Smooth muscle cell (in vitro differentiated cells): Measurements from ENCODE around the gene L3HYPDH. TPM values are rescaled to one million over a fixed set of nuclear protein-coding genes. Genes with fewer than 3 reads are reported as not detected.

Experiments
- DNase-seq: peaks from one replicate; lab custom pipeline; 2025; ENCODE audit not compliant: unreplicated experiment; lab: John Stamatoyannopoulos, UW
- H2AFZ ChIP-seq: fragments of 200-600 bp; sonication (generic); 2 replicates; pipeline ENCODE4 v1.6.0; 2016; ENCODE audit warnings: antibody characterized with exemption, low read depth, mild to moderate bottlenecking
- H3F3A ChIP-seq: fragments of 200-600 bp; sonication (generic); 2 replicates; pipeline ENCODE4 v1.6.0; 2017; ENCODE audit warnings: antibody characterized with exemption, low read depth
- H3K27ac ChIP-seq: fragments of 200-600 bp; sonication (generic); 2 replicates; pipeline ENCODE4 v1.5.1; 2016; ENCODE audit warnings: low read depth, mild to moderate bottlenecking
- H3K27me3 ChIP-seq: fragments of 200-600 bp; sonication (generic); 2 replicates; pipeline ENCODE4 v1.6.1; 2016; ENCODE audit warnings: low read depth, mild to moderate bottlenecking
- H3K36me3 ChIP-seq: fragments of 200-600 bp; sonication (generic); 2 replicates; pipeline ENCODE4 v1.5.1; 2016; ENCODE audit warnings: low read depth
- H3K4me1 ChIP-seq: fragments of 200-600 bp; sonication (generic); 2 replicates; pipeline ENCODE4 v1.5.1; 2016; ENCODE audit warnings: low read depth
- H3K4me2 ChIP-seq: fragments of 200-600 bp; sonication (generic); 2 replicates; pipeline ENCODE4 v1.6.0; 2016; ENCODE audit warnings: mild to moderate bottlenecking
- H3K4me3 ChIP-seq: fragments of 200-600 bp; sonication (generic); 2 replicates; pipeline ENCODE4 v1.5.1; 2016; ENCODE audit warnings: mild to moderate bottlenecking
- H3K79me2 ChIP-seq: fragments of 200-600 bp; sonication (generic); 2 replicates; pipeline ENCODE4 v1.6.0; 2016; ENCODE audit warnings: low read depth, mild to moderate bottlenecking
- H3K9ac ChIP-seq: fragments of 200-600 bp; sonication (generic); 2 replicates; pipeline ENCODE4 v1.6.0; 2016; ENCODE audit warnings: low read depth
- H3K9me3 ChIP-seq: fragments of 200-600 bp; sonication (generic); replicated peaks from 2 replicates; pipeline ENCODE4 v1.5.1; 2016; ENCODE audit warnings: low read depth
- H4K20me1 ChIP-seq: fragments of 200-600 bp; sonication (generic); 2 replicates; pipeline ENCODE4 v1.6.0; 2016; ENCODE audit warnings: low read depth
- CTCF ChIP-seq: fragments of 200-600 bp; sonication (generic); IDR thresholded peaks from 2 replicates; pipeline ENCODE4 v1.5.1; 2017; ENCODE audit warnings: borderline replicate concordance, mild to moderate bottlenecking, antibody characterized with exemption; ENCODE audit not compliant: insufficient read depth, poor library complexity, severe bottlenecking
- WGBS: methylation state at CpG from one replicate; pipeline ENCODE4 v1.1.7; 2016; ENCODE audit warnings: low lambda C conversion rate; 5-methylcytosine and 5-hydroxymethylcytosine counted together
- polyA plus RNA-seq: library from polyadenylated mRNA; unstranded; fragments of >200 nt; fragmentation: Nextera tagmentation; extraction: Ambion mirVana; gene quantifications from 2 replicates; pipeline ENCODE4 v1.2.1, GENCODE V29; 2016
- total RNA-seq: library from RNA; depleted of rRNA; stranded (reverse); fragments of >200 nt; gene quantifications from 2 replicates; pipeline ENCODE4 v1.2.3, GENCODE V29; 2014

L3HYPDH gene
- total and polyA plus RNA-seq, 2 experiments from 2014 or later = 27.7 to 33.5 TPM

GRCh38 chr14:59484639-59485175 lies 499 bp upstream of the L3HYPDH start:
- peak overlapping the region; percentile 80 for H3K4me3 ChIP-seq
- H3K9me3 ChIP-seq = no peaks in the 10 kb centered on the region
- H3K27me3 ChIP-seq = no peaks in the 10 kb centered on the region
- H4K20me1 ChIP-seq = peaks cover 37% of the 10 kb centered on the region
- H3K4me1 ChIP-seq = peaks cover 15% of the 10 kb centered on the region
- peak overlapping the region; percentile 86 for H3K4me2 ChIP-seq
- H3K9ac ChIP-seq = peak overlapping the region; percentile 85
- peak overlapping the region; percentile 92 for H2AFZ ChIP-seq
- H3K79me2 ChIP-seq = peaks cover 63% of the 10 kb centered on the region
- no peaks in the 10 kb centered on the region for H3F3A ChIP-seq
- peaks cover 7% of the 10 kb centered on the region for H3K36me3 ChIP-seq
- WGBS = 0% methylated on average over 29 of the region's 32 CpGs
- peak overlapping the region; percentile 83 for H3K27ac ChIP-seq
- no peak for DNase-seq
- no peak for TF ChIP-seq CTCF

DNA sequence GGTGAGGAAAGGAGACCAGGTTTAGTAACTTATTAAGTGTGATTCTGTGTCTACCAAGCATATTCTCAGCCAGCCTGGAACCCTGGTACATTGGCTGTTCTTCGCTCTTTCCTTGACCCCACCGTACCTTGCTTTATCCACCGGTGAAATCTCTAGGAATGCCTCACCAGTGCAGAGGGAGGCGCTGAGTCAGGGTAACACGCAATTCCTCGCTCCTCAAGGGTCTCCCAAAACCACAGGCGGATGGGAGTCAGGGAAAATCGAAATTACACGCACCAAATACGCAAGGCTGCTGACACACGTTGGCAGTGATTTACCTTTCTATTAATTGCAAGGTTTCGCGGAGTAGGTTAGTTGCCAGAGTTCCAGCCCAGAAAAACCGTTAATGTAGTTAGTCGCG lies 845 bp downstream of the L3HYPDH start:
- Histone ChIP-seq H3K4me1 (peaks cover 15% of the 10 kb centered on the region), H4K20me1 (peaks cover 37% of the 10 kb centered on the region), H2AFZ (peak overlapping the region; percentile 69), H3K27me3 (no peaks in the 10 kb centered on the region), H3K9me3 (no peaks in the 10 kb centered on the region), H3F3A (no peaks in the 10 kb centered on the region), H3K79me2 (peaks cover 68% of the 10 kb centered on the region), H3K27ac (peak overlapping the region; percentile 83), H3K9ac (peak overlapping the region; percentile 76), H3K36me3 (peaks cover 4% of the 10 kb centered on the region), H3K4me3 (peak overlapping the region; percentile 80), H3K4me2 (peak overlapping the region; percentile 86)
- WGBS = 2% methylated on average over 16 of the region's 16 CpGs
- no peak for DNase-seq
- no peak for TF ChIP-seq CTCF

DNA sequence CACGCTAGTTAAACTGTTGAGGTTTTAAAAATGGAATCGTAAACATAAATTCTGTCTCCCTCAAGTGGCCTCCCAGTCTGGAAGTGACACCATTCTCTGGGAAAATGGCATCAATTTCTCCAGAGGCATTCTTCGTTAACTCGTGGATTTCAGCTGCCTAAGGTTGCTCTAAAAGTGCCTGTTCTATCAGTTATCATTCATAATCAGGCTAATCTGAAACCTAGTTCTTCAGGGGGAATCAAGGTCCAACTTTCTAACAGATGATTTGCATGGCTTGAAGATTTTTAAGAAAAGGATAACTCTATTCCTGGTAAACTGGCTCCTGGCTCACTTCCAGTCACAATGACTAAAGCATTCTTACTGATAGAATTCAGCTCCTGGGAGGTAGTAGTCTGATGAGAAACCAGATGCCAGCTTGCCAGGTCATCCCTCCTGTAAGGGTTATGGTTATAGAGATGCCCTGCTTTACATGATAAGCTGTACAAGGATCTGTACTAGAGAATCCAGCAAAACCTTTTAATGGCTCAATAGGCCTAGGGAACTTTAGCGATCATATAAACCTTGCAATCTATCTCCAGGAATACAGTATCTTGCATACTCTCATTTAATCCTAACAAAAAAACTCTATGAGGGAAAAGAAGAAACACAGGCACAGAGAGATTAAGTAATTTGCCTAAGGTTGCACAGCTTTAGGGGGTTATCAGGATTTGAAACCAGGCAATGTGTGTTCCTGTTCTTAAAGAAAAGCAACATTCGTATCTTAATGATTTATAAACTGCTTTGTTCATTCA lies 1.5 kb downstream of the L3HYPDH start:
- peaks cover 33% of the 10 kb centered on the region for H4K20me1 ChIP-seq
- no peaks in the 10 kb centered on the region for H3K9me3 ChIP-seq
- H3K27me3 ChIP-seq = no peaks in the 10 kb centered on the region
- no peaks in the 10 kb centered on the region for H3K36me3 ChIP-seq
- DNase-seq = no peak
- no peak overlapping the region for H2AFZ ChIP-seq
- peaks cover 15% of the 10 kb centered on the region for H3K4me1 ChIP-seq
- peak overlapping the region; percentile 80 for H3K4me3 ChIP-seq
- H3F3A ChIP-seq = no peaks in the 10 kb centered on the region
- peak overlapping the region; percentile 86 for H3K4me2 ChIP-seq
- peak overlapping the region; percentile 83 for H3K27ac ChIP-seq
- peak overlapping the region; percentile 76 for H3K9ac ChIP-seq
- WGBS = 23% methylated on average over 6 of the region's 6 CpGs
- peaks cover 62% of the 10 kb centered on the region for H3K79me2 ChIP-seq
- TF ChIP-seq CTCF = no peak
